Kidney epithelial cell (primary cell): ENCODE data around the gene MATN1. TPM values are rescaled to one million over a fixed set of nuclear protein-coding genes. Genes with fewer than 3 reads are reported as not detected.

Experiments used
- DNase-seq: peaks from one replicate; pipeline ENCODE4 v3.0.0-alpha.2; 2010; ENCODE audit warnings: low read depth
- H3K27me3 ChIP-seq: 2 replicates; pipeline ENCODE4 v1.6.0; 2011; ENCODE audit warnings: low read length; ENCODE audit not compliant: control insufficient read depth, insufficient read depth
- H3K36me3 ChIP-seq: 2 replicates; pipeline ENCODE4 v1.5.1; 2011; ENCODE audit warnings: low read length; ENCODE audit not compliant: control insufficient read depth, insufficient read depth
- H3K4me3 ChIP-seq: 2 replicates; pipeline ENCODE4 v1.5.1; 2011; ENCODE audit warnings: low read depth, mild to moderate bottlenecking, control low read depth, low read length
- total RNA-seq: library from RNA; depleted of rRNA; stranded (reverse); fragments of >200 nt; gene quantifications from 2 replicates; pipeline ENCODE4 v1.2.3, GENCODE V29; 2015
- TF ChIP-seq, protein P1 (sequence below): IDR thresholded peaks from 2 replicates; pipeline ENCODE4 v1.5.1; 2011; ENCODE audit warnings: mild to moderate bottlenecking, moderate library complexity, low read length, control low read depth, inconsistent platforms; ENCODE audit not compliant: insufficient read depth, poor library complexity, severe bottlenecking

The MATN1 gene
- total RNA-seq, 1 donor from 2014 or later: 0.04 TPM

DNA sequence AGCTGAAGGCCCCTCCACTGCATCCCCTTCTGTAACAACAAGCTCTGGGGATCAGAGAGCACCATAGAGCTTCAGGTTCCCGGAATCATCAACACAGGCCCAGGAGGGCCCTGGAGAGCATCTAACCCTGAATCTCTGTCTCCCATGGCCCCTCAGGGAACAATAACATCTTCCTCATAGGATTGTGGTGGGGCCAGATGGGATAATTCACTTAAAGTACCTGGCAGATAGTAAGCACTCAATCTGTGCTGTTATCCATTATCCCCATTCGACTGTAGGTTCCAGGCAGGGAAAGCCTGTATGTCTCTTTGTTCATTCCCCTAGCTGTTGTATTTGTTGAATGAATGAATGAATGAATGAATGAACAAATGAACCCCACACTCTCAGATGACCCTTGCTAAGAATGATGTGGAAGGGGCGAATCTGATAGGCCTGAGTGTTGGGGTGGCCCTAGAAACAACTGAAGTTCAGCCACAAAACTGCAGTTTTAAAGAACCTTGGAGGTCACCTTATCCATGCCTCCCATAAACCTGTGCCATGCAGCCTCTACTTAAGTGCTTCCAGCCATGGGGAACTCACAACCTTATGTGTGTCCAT, 19.7 kb upstream of the MATN1 start:
- no peak for DNase-seq
- Histone ChIP-seq H3K27me3 (no peaks in the 10 kb centered on the region), H3K4me3 (no peak overlapping the region), H3K36me3 (no peaks in the 10 kb centered on the region)
- TF ChIP-seq, protein P1, sequence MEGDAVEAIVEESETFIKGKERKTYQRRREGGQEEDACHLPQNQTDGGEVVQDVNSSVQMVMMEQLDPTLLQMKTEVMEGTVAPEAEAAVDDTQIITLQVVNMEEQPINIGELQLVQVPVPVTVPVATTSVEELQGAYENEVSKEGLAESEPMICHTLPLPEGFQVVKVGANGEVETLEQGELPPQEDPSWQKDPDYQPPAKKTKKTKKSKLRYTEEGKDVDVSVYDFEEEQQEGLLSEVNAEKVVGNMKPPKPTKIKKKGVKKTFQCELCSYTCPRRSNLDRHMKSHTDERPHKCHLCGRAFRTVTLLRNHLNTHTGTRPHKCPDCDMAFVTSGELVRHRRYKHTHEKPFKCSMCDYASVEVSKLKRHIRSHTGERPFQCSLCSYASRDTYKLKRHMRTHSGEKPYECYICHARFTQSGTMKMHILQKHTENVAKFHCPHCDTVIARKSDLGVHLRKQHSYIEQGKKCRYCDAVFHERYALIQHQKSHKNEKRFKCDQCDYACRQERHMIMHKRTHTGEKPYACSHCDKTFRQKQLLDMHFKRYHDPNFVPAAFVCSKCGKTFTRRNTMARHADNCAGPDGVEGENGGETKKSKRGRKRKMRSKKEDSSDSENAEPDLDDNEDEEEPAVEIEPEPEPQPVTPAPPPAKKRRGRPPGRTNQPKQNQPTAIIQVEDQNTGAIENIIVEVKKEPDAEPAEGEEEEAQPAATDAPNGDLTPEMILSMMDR: no peak

- H3K27me3 ChIP-seq: no peaks in the 10 kb centered on the region
- no peak overlapping the region for H3K4me3 ChIP-seq
- TF ChIP-seq, protein P1: no peak
- no peaks in the 10 kb centered on the region for H3K36me3 ChIP-seq
- DNase-seq: no peak
Observed at GRCh38 chr1:30742300-30742962, 19.0 kb upstream of the MATN1 start.

- DNase-seq: no peak
- TF ChIP-seq, protein P1: no peak
- H3K27me3 ChIP-seq: no peaks in the 10 kb centered on the region
- no peaks in the 10 kb centered on the region for H3K36me3 ChIP-seq
- no peak overlapping the region for H3K4me3 ChIP-seq
Observed at GRCh38 chr1:30741239-30741894, 18.0 kb upstream of the MATN1 start.

DNA sequence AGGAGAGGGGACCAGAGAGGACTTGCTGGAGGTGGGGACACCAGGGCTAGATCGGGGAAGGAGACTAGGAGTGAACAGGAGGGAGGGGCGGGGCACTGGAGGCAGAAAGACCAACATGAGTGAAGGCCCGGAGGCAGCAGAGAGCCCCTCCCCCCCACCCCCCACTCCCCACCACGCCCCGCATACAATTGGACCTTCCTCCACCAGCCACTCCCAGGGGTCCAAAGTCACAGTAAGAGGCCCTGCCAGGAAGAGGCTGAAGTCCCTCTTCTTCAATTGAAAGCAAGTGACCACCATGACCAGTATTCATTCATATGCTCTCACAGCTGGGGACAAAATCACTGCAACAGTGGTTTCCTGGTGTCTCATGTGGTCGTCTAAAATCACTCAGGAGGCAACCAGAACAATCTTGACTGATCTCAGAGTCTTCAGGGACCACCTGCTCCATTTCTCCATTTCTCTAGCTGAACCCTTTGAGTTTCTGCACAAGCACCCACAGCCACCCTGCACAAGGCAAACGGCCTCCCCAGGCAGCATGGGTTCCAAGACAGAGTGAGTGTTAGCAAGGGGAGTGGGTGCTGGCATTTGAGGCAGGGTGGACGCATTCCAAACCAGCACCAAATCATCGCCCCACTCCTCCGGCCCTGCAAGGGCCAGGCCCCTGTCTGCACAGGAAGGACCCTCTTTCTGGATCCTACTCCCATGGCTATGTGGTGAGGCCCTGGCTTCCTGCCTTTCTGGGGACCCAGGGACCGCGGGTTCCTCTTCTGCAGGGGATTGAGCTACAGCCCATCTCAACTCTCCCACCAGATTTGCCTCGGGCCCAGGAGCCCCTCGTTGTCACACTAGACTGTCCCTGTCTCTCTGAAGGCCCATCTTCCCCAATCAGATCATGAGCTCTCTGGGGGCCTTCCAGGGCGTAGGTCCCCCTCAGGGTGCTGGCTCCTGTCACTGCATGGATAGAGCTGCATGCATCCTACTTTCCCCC, 17.2 kb upstream of the MATN1 start:
- no peak for DNase-seq
- Histone ChIP-seq H3K36me3 (no peaks in the 10 kb centered on the region), H3K27me3 (no peaks in the 10 kb centered on the region), H3K4me3 (no peak overlapping the region)
- TF ChIP-seq, protein P1: no peak

DNA sequence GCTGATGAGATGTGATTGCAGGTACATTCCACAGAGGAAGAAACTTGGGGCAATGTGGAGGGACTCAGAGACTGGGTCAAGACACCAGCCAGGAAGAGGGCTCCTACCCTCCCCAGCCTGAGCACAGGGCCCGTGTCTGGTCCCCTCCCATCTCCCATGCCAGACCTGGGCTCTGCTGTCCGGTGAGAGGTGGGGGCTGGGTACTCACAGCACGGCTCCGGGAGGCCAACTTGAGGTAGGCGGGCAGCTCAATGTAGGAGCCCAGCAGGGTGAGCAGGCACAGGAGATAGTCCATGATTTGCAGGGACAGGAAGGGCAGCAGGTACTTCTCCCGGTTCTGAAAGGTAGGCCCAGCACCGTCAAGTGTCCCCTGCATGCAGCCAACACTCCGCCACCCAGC, 16.2 kb upstream of the MATN1 start:
- no peak for DNase-seq
- no peaks in the 10 kb centered on the region for H3K27me3 ChIP-seq
- no peak overlapping the region for H3K4me3 ChIP-seq
- TF ChIP-seq, protein P1: no peak
- H3K36me3 ChIP-seq: no peaks in the 10 kb centered on the region
